ENCODE measurements around the gene CDC42BPB. TPM values are rescaled to one million over a fixed set of nuclear protein-coding genes. Genes with fewer than 3 reads are reported as not detected.

Gene CDC42BPB
- total RNA-seq, 1 experiment from 2014 or later = 103 TPM

DNA sequence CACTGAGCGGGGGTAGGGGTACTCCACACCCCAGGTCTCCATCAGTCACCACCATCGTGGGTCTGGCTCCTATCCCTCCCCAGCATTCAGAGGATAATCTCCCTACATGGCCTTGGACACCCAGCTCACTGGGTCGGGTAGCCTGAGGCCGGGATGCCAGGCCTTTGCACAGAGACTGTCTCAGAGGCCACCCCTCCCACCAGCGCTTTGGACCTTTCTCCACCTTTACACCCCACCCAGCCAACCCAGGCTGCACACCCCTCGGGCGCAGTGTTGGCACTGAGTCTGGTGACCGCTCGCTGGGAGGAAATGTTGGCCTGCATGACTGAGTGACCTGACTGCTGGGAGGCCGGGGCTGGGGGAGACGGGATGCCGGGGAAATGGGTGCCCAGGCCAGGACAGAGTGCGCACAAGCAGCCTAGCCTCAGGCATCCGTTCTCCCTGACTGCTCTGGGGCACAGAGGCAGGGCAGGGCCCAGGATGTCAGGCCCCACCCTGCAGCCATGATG, 16.1 kb upstream of the CDC42BPB start:
- Histone ChIP-seq H3K56ac (ENCODE audit: insufficient read length, low read depth, low read length) (no peak overlapping the region), H3K79me2 (ENCODE audit: insufficient read depth, low read length) (no peaks in the 10 kb centered on the region), H2BK20ac (ENCODE audit: low read depth, low read length, poor library complexity, severe bottlenecking) (no peak overlapping the region), H2BK5ac (ENCODE audit: insufficient read length, low read length) (no peak overlapping the region), H3K4me2 (ENCODE audit: insufficient read depth, insufficient read length, low read length) (no peak overlapping the region), H2BK120ac (ENCODE audit: low read depth, low read length, poor library complexity, severe bottlenecking) (no peak overlapping the region), H3T11ph (ENCODE audit: low read length) (no peak overlapping the region), H3K14ac (ENCODE audit: insufficient read depth, low read length) (no peak overlapping the region), H3K18ac (ENCODE audit: insufficient read length, low read depth, low read length) (no peak overlapping the region), H3K27ac (ENCODE audit: insufficient read length, low read depth, low read length) (no peak overlapping the region), H3K4ac (ENCODE audit: low read depth, low read length) (no peak overlapping the region), H4K91ac (ENCODE audit: insufficient read length, low read depth, low read length) (no peak overlapping the region), H3K4me1 (ENCODE audit: insufficient read depth, low read length) (no peaks in the 10 kb centered on the region), H2AK5ac (ENCODE audit: insufficient read length, low read length) (no peak overlapping the region), H3K9ac (ENCODE audit: extremely low read depth, insufficient read length, low read length) (no peak overlapping the region), H3K27me3 (ENCODE audit: insufficient read depth, low read length) (no peaks in the 10 kb centered on the region; the same call in 1 of the 2 replicates), H4K20me1 (ENCODE audit: control insufficient read depth, insufficient read depth, insufficient read length) (no peaks in the 10 kb centered on the region), H4K5ac (ENCODE audit: insufficient read length, low read depth, low read length) (no peak overlapping the region), H3K9me3 (ENCODE audit: control insufficient read depth, low read depth, low read length) (no peaks in the 10 kb centered on the region), H4K8ac (replicated peaks; ENCODE audit: insufficient read length, low read depth, low read length) (no peak overlapping the region), H3K79me1 (ENCODE audit: insufficient read depth, low read depth, low read length, poor library complexity, severe bottlenecking) (no peaks in the 10 kb centered on the region), H2BK15ac (ENCODE audit: low read depth, low read length) (no peak overlapping the region), H3K23ac (ENCODE audit: insufficient read length, low read depth, low read length) (no peak overlapping the region), H3K23me2 (ENCODE audit: insufficient read length, low read depth, low read length, poor library complexity, severe bottlenecking) (no peaks in the 10 kb centered on the region), H2BK12ac (ENCODE audit: insufficient read length, low read depth, low read length) (no peak overlapping the region), H2AFZ (ENCODE audit: low read length) (no peak overlapping the region)
- WGBS (ENCODE audit: extremely low coverage, insufficient read length, low lambda C conversion rate) = no CpG with 5 or more reads among the region's 14 CpGs
- Mint-ChIP-seq H3K4me3 (no peak overlapping the region), H3K9me3 (no peaks in the 10 kb centered on the region; a peak in 1 of 5 replicates), H3K27me3 (ENCODE audit: low read depth) (peaks cover 15% of the 10 kb centered on the region), H3K4me1 (no peaks in the 10 kb centered on the region), H3K27ac (peak overlapping the region in 1 of 3 experiments; percentile 80; a peak in 1 of 7 replicates), H3K36me3 (ENCODE audit: insufficient read depth in 1 of 3, low read depth in 3 of 3) (no peaks in the 10 kb centered on the region)
- TF ChIP-seq, protein P1, sequence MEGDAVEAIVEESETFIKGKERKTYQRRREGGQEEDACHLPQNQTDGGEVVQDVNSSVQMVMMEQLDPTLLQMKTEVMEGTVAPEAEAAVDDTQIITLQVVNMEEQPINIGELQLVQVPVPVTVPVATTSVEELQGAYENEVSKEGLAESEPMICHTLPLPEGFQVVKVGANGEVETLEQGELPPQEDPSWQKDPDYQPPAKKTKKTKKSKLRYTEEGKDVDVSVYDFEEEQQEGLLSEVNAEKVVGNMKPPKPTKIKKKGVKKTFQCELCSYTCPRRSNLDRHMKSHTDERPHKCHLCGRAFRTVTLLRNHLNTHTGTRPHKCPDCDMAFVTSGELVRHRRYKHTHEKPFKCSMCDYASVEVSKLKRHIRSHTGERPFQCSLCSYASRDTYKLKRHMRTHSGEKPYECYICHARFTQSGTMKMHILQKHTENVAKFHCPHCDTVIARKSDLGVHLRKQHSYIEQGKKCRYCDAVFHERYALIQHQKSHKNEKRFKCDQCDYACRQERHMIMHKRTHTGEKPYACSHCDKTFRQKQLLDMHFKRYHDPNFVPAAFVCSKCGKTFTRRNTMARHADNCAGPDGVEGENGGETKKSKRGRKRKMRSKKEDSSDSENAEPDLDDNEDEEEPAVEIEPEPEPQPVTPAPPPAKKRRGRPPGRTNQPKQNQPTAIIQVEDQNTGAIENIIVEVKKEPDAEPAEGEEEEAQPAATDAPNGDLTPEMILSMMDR (conservative IDR thresholded peaks at IDR 0.05) = no peak
- DNase-seq = no peak

All from H9 (cell line).